HEK293T (cell line): Measurements from ENCODE around the gene ATCAY.

Experiments
- CTCF ChIA-PET: fragments of 350-600 bp; formaldehyde crosslinking; extraction: SDS; loops from one replicate; lab custom pipeline; 2021; ENCODE audit warnings: antibody characterized with exemption, inconsistent platforms; lab: Yijun Ruan, JAX
- POLR2A ChIA-PET: fragments of 350-600 bp; formaldehyde crosslinking; extraction: SDS; loops from one replicate; lab custom pipeline; 2020; ENCODE audit warnings: antibody characterized with exemption, inconsistent platforms; lab: Yijun Ruan, JAX
- DNase-seq: peaks from one replicate; pipeline ENCODE4 v3.0.0; 2012; ENCODE audit warnings: mixed read lengths; ENCODE audit errors: extremely low spot score
- ARNT ChIP-seq: fragments of 450-650 bp; IDR thresholded peaks from 2 replicates; pipeline ENCODE4 v1.6.1; 2017; ENCODE audit warnings: mild to moderate bottlenecking
- BHLHE40 ChIP-seq: fragments of 450-650 bp; IDR thresholded peaks from 2 replicates; pipeline ENCODE4 v1.6.1; 2016; ENCODE audit warnings: mild to moderate bottlenecking, moderate library complexity, borderline replicate concordance
- CTBP1 ChIP-seq: fragments of 450-650 bp; IDR thresholded peaks from 2 replicates; pipeline ENCODE4 v1.6.1; 2016; ENCODE audit warnings: borderline replicate concordance
- ELF4 ChIP-seq: fragments of 450-650 bp; IDR thresholded peaks from 2 replicates; pipeline ENCODE4 v1.6.1; 2017; ENCODE audit warnings: antibody characterized with exemption
- FOXA1 ChIP-seq: fragments of 450-650 bp; IDR thresholded peaks from 2 replicates; pipeline ENCODE4 v1.6.1; 2016; ENCODE audit warnings: mild to moderate bottlenecking
- FOXK2 ChIP-seq: fragments of 450-650 bp; IDR thresholded peaks from 2 replicates; pipeline ENCODE4 v1.6.1; 2016; ENCODE audit warnings: mild to moderate bottlenecking
- FOXM1 ChIP-seq: fragments of 450-650 bp; IDR thresholded peaks from 2 replicates; pipeline ENCODE4 v1.6.1; 2017; ENCODE audit warnings: mild to moderate bottlenecking, borderline replicate concordance
- HDGF ChIP-seq: fragments of 450-650 bp; IDR thresholded peaks from 2 replicates; pipeline ENCODE4 v1.6.1; 2017; ENCODE audit warnings: antibody characterized with exemption, borderline replicate concordance
- L3MBTL2 ChIP-seq: fragments of 450-650 bp; conservative IDR thresholded peaks from 2 replicates; pipeline ENCODE4 v1.6.1; 2016; ENCODE audit warnings: mild to moderate bottlenecking
- LEF1 ChIP-seq: fragments of 450-650 bp; IDR thresholded peaks from 2 replicates; pipeline ENCODE4 v1.6.1; 2017; ENCODE audit warnings: mild to moderate bottlenecking, borderline replicate concordance
- NFRKB ChIP-seq: fragments of 450-650 bp; IDR thresholded peaks from 2 replicates; pipeline ENCODE4 v1.6.1; 2016; ENCODE audit warnings: mild to moderate bottlenecking, moderate library complexity
- SP1 ChIP-seq: fragments of 450-650 bp; IDR thresholded peaks from 2 replicates; pipeline ENCODE4 v1.6.1; 2017
- SUZ12 ChIP-seq: fragments of 450-650 bp; IDR thresholded peaks from 2 replicates; pipeline ENCODE4 v1.6.1; 2016; ENCODE audit warnings: mild to moderate bottlenecking
- TARDBP ChIP-seq: fragments of 450-650 bp; IDR thresholded peaks from 2 replicates; pipeline ENCODE4 v1.6.1; 2016
- ZNF384 ChIP-seq: fragments of 450-650 bp; IDR thresholded peaks from 2 replicates; pipeline ENCODE4 v1.6.1; 2016
- TF ChIP-seq, protein P1 (sequence below): fragments of 450-650 bp; IDR thresholded peaks from 2 replicates; pipeline ENCODE4 v1.6.1; 2016

ATCAY gene

DNA sequence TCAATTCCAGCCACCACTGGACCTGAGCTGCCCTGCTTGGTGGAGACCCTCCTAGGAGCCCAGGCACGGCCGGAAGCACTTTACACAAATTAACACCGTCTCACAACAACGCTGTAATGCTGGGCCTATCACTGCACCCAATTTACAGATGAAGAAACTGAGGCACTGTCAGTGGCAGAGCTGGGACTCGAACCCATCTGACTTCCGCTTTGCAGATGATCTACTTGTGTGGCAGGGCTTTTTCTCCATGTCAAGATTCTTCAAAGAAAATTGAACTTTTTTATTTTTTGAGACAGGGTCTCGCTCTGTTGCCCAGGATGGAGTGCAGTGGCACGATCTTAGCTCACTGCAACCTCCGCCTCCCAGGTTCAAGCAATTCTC, 45.4 kb upstream of the ATCAY start:
- DNase-seq, result no peak
- POLR2A ChIA-PET, result no interaction called here
- TF ChIP-seq ELF4, result no peak
- TF ChIP-seq CTBP1, result no peak
- TF ChIP-seq L3MBTL2, result no peak
- TF ChIP-seq FOXK2, result no peak
- TF ChIP-seq SP1, result no peak
- TF ChIP-seq SUZ12, result no peak
- TF ChIP-seq BHLHE40, result no peak
- TF ChIP-seq ARNT, result no peak
- TF ChIP-seq TARDBP, result no peak
- CTCF ChIA-PET, result no interaction called here

DNA sequence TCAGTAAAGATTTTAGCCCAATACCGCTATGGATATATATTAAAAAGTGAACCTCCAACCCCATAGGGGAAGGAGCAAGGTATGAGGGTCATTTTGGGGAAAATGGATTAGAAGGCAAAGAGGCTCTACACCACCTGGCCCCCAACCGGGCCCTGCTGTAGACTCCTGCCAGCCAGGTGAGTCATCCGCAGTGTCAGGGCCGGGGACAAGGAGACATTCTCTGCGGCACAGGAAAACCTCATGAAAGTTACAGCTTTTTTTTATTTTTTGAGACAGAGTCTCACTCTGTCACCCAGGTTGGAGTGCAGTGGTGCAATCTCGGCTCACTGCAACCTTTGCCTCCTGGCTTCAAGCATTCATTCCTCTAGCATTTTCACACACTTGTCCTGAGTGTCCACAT, 43.6 kb upstream of the ATCAY start:
- CTCF ChIA-PET, result no interaction called here
- no peak for TF ChIP-seq FOXA1
- no peak for TF ChIP-seq HDGF
- TF ChIP-seq SUZ12, result no peak
- no peak for TF ChIP-seq FOXK2
- POLR2A ChIA-PET, result no interaction called here
- no peak for DNase-seq

DNA sequence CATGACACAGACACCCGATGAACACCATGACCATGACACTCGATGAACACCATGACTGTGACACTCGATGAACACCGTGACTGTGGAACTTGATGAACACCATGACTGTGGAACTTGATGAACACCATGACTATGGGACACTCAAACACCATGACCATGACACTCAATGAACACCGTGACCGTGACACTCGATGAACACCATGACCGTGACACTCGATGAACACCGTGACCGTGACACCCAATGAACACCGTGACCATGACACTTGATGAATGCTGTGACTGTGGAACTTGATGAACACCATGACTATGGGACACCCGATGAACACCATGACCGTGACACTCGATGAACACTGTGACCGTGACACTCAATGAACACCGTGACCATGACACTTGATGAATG, 43.2 kb upstream of the ATCAY start:
- no peak for DNase-seq
- ChIA-PET POLR2A (no interaction called here), CTCF (no interaction called here)
- TF ChIP-seq L3MBTL2 (no peak), HDGF (no peak), ELF4 (no peak), FOXA1 (no peak)

DNA sequence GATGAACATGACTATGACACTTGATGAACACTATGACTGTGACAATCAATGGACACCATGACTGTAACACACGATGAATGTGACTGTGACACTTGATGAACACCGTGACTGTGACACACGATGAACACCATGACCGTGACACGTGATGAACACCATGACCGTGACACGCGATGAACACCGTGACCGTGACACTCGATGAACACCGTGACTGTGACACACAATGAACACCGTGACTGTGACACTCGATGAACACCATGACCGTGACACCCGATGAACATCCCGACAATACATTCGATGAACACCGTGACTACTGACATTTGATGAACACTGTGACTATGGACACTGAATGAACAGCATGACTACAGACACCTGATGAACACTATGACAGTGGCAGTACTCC, 42.6 kb upstream of the ATCAY start:
- no peak for DNase-seq
- TF ChIP-seq ARNT (no peak), HDGF (no peak), SUZ12 (no peak), ELF4 (no peak), FOXK2 (no peak), TARDBP (no peak), BHLHE40 (no peak), FOXM1 (no peak)
- ChIA-PET POLR2A (no interaction called here), CTCF (no interaction called here)

DNA sequence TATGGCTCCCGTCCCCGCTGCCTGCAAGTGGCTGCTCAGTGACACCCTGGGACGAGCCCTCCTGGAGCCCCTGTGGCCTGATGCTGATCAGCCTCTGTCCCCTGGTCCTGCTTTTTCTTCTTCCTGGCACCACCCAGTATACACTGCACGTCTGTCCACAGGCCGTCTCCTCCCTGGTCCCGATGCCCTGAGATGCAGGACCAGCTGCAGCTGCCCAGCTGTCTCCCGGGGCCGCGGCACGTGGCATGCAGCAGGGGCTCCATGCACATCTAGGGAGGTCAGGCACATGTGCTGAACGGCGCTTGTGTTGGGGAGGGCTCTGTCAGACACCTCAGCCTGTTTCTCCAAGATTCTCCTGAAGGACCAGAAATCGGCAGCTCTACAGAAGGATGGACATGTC, 41.8 kb upstream of the ATCAY start:
- CTCF ChIA-PET, result no interaction called here

DNA sequence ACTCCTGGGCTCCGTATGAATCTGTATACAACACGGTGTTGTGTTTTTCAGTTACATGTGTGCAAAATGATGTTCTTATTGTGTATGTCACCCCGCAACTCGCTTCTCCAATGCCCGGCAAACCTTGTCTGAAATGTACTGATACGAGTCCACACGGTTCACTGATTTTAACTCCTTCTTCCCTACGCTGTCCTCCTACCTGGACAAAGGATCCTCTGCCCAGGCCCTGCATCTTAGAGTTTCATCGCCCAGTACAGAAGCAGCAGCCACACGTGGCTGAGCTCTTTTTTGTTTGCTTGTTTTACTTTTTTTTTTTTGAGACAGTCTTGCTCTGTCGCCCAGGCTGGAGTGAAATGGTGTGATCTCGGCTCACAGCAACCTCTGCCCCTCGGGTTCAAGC, 40.5 kb upstream of the ATCAY start:
- ChIA-PET POLR2A (no interaction called here), CTCF (interaction anchor here (1.3 kb wide), 1 partner anchor 18 kb away, joined by 3 read pairs; no protein-coding TSS in a partner anchor)
- DNase-seq, result no peak
- no peak for TF ChIP-seq NFRKB

More for the DNA sequence above, 41.8 kb upstream of the ATCAY start:
- POLR2A ChIA-PET, result no interaction called here
- no peak for DNase-seq
- TF ChIP-seq FOXA1 (no peak), FOXM1 (no peak), SP1 (no peak), LEF1 (no peak), ARNT (no peak), HDGF (no peak), TARDBP (no peak), BHLHE40 (no peak), CTBP1 (no peak), L3MBTL2 (no peak), ZNF384 (no peak), FOXK2 (no peak), ELF4 (no peak), NFRKB (no peak), SUZ12 (no peak)
- TF ChIP-seq, protein P1, sequence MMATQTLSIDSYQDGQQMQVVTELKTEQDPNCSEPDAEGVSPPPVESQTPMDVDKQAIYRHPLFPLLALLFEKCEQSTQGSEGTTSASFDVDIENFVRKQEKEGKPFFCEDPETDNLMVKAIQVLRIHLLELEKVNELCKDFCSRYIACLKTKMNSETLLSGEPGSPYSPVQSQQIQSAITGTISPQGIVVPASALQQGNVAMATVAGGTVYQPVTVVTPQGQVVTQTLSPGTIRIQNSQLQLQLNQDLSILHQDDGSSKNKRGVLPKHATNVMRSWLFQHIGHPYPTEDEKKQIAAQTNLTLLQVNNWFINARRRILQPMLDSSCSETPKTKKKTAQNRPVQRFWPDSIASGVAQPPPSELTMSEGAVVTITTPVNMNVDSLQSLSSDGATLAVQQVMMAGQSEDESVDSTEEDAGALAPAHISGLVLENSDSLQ, result no peak

DNA sequence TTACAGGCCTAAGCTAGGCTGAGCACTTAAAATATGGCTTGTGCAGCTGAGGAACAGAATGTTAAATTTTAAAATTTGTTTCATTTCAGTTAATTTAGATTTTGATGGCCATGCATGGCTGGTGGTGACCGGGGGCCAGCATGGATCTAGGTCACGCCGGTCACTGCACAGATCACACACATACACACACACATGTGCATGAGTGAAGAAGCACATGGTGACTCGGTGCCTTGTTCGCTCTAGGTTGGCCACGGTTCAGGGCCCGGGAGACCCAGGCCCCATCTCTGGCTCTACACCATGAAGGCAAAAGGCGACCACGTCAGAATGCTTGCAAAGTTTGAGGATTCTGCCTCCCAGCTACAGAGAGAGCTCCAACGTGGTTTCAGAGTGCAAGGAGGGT, 39.7 kb upstream of the ATCAY start:
- ChIA-PET POLR2A (no interaction called here), CTCF (interaction anchor here (0.9 to 1.3 kb wide), 3 partner anchors 8 to 19 kb away, joined by 3 to 4 read pairs (median 3); no protein-coding TSS in a partner anchor)
- no peak for DNase-seq
- TF ChIP-seq SUZ12 (no peak), ZNF384 (no peak)

DNA sequence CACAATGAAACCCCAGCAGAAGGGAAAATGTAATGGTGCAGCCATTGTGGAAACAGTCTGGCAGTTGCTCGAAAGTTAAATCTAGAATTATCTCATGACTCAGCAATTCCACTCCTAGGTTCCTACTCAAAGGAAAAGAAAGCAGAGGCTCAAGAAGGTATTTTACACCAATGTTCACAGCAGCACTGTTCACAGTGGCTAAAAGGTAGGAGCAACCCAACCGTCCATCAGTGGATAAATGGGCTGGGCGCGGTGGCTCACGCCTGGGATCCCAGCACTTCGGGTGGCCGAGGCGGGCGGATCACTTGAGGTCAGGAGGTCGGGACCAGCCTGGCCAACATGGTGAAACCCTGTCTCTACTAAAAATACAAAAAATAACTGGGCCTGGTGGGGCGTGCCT, 37.5 kb upstream of the ATCAY start:
- no peak for TF ChIP-seq ARNT
- no peak for TF ChIP-seq SUZ12
- TF ChIP-seq SP1, result no peak
- no peak for TF ChIP-seq ZNF384
- no peak for TF ChIP-seq ELF4
- TF ChIP-seq NFRKB, result no peak
- TF ChIP-seq LEF1, result no peak
- TF ChIP-seq, protein P1, result no peak
- TF ChIP-seq TARDBP, result no peak
- TF ChIP-seq HDGF, result no peak
- no peak for TF ChIP-seq CTBP1
- no peak for TF ChIP-seq FOXA1
- no peak for TF ChIP-seq FOXK2
- TF ChIP-seq L3MBTL2, result no peak
- TF ChIP-seq BHLHE40, result no peak
- TF ChIP-seq FOXM1, result no peak
- POLR2A ChIA-PET, result no interaction called here
- DNase-seq, result no peak
- CTCF ChIA-PET, result no interaction called here
